Measurements from ENCODE around the gene B3GALT4.

DNA sequence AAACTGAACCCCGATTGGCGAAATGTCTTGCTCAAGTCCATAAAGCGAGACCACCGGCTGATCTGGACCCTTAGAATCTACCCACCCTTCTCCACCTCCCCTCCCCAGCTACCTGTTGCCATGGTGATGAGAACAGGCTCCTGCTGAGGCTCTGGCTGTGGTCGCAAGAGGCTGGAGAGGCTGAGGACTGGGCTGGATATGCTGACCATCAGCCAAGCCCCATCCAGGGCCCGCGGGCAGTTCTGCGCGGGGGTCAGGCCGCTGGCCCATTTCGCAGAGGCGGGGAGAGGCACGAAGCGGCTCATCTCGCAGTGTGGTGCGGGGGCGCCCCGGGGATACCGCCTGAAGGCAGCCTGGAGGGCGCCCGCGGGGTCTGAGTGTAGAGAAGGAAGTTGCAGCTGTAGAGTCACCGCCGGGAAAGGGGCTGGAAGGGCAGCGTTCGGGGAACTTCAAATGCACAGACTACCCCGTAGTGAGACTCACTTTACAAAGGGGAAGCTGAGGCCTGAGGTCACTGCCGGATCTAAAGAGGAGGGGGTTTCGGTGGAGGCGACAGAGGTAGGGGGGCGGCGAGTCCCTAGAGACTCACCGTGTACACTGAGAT is 36.3 kb downstream of the B3GALT4 start:
- no peak for TF ChIP-seq MXI1 (IDR thresholded peaks at IDR 0.05; ENCODE audit: borderline replicate concordance, low read depth, low read length)
- TF ChIP-seq ZNF333 (CRISPR knock-in tag; IDR thresholded peaks at IDR 0.05; ENCODE audit: borderline replicate concordance), result peak; percentile 67; the same call in 1 of the 2 replicates
- no peak for TF ChIP-seq CBFB (CRISPR knock-in tag; IDR thresholded peaks at IDR 0.05)
- TF ChIP-seq HDAC2 (CRISPR knock-in tag; IDR thresholded peaks at IDR 0.05), result no peak
- TF ChIP-seq NCOA2 (CRISPR knock-in tag; IDR thresholded peaks at IDR 0.05), result no peak
- TF ChIP-seq ARID3A (IDR thresholded peaks at IDR 0.05; ENCODE audit: low read depth, low read length), result no peak
- TF ChIP-seq, protein P1, sequence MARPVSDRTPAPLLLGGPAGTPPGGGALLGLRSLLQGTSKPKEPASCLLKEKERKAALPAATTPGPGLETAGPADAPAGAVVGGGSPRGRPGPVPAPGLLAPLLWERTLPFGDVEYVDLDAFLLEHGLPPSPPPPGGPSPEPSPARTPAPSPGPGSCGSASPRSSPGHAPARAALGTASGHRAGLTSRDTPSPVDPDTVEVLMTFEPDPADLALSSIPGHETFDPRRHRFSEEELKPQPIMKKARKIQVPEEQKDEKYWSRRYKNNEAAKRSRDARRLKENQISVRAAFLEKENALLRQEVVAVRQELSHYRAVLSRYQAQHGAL (CRISPR knock-in tag; IDR thresholded peaks at IDR 0.05; ENCODE audit: not compliant biosample characterization), result no peak
- no peak for TF ChIP-seq THAP11 (CRISPR knock-in tag; IDR thresholded peaks at IDR 0.05)
- no peak for TF ChIP-seq CHD2 (IDR thresholded peaks at IDR 0.05; ENCODE audit: low read depth, low read length)
- no peak for TF ChIP-seq TCF7 (IDR thresholded peaks at IDR 0.05; ENCODE audit: low read depth)
- TF ChIP-seq SAFB2 (CRISPR knock-in tag; IDR thresholded peaks at IDR 0.05; ENCODE audit: borderline replicate concordance, low read depth), result no peak
- TF ChIP-seq HOXA9 (CRISPR knock-in tag; IDR thresholded peaks at IDR 0.05; ENCODE audit: borderline replicate concordance), result no peak
